Caco-2 (cell line): Measurements from ENCODE around the gene GGACT. TPM values are rescaled to one million over a fixed set of nuclear protein-coding genes. Genes with fewer than 3 reads are reported as not detected.
A peak's percentile ranks its signal among the peaks of the same experiment; 100 is the strongest.

ENCODE experiments used
- BruUV-seq: library from RNA; stranded (reverse); fragments of 400-500 nt; replicated peaks from 2 replicates; lab custom pipeline; 2021; lab: Mats Ljungman, UMichigan
- CTCF ChIA-PET: fragments of 300-600 bp; sonication (Branson Sonifier 250); formaldehyde crosslinking; loops from one replicate; lab custom pipeline; 2022; ENCODE audit warnings: antibody characterized with exemption; lab: Charles Lee
- POLR2A ChIA-PET: fragments of 300-600 bp; sonication (Branson Sonifier 250); formaldehyde crosslinking; loops from one replicate; lab custom pipeline; 2022; ENCODE audit warnings: antibody characterized with exemption; lab: Charles Lee
- DNase-seq, 2 experiments: peaks; one replicate each; pipeline versions ENCODE4 v3.0.0 to v3.0.0-alpha.2; 2020 to 2022
- H3K27me3 ChIP-seq: replicated peaks from 2 replicates; pipeline ENCODE4 v1.6.0; 2011; ENCODE audit warnings: low read length; ENCODE audit not compliant: control insufficient read depth, insufficient read depth
- H3K36me3 ChIP-seq: 2 replicates; pipeline ENCODE4 v1.5.1; 2011; ENCODE audit warnings: low read length; ENCODE audit not compliant: control insufficient read depth, insufficient read depth
- H3K4me1 ChIP-seq: fragments of 250-450 bp; sonication (Bioruptor Pico); 2 replicates; pipeline ENCODE4 v1.5.1; 2020; ENCODE audit warnings: mild to moderate bottlenecking
- H3K4me3 ChIP-seq: 2 replicates; pipeline ENCODE4 v1.5.1; 2011; ENCODE audit warnings: low read depth, mild to moderate bottlenecking, control low read depth, low read length
- H3K9me3 ChIP-seq: fragments of 250-450 bp; sonication (Bioruptor Pico); 2 replicates; pipeline ENCODE4 v1.5.1; 2020; ENCODE audit warnings: mild to moderate bottlenecking, moderate library complexity
- H3K27ac Mint-ChIP-seq: one replicate; pipeline ENCODE4 v1.8.0; 2022; ENCODE audit warnings: mixed read lengths; ENCODE audit not compliant: unreplicated experiment
- H3K27me3 Mint-ChIP-seq: one replicate; pipeline ENCODE4 v1.8.0; 2022; ENCODE audit warnings: mixed read lengths; ENCODE audit not compliant: insufficient read depth, unreplicated experiment
- H3K36me3 Mint-ChIP-seq: one replicate; pipeline ENCODE4 v1.8.0; 2022; ENCODE audit warnings: mild to moderate bottlenecking, mixed read lengths; ENCODE audit not compliant: insufficient read depth, unreplicated experiment
- H3K4me1 Mint-ChIP-seq: one replicate; pipeline ENCODE4 v1.8.0; 2022; ENCODE audit warnings: low read depth, mixed read lengths; ENCODE audit not compliant: unreplicated experiment
- H3K4me3 Mint-ChIP-seq: one replicate; pipeline ENCODE4 v1.8.0; 2022; ENCODE audit warnings: mild to moderate bottlenecking, moderate library complexity, mixed read lengths; ENCODE audit not compliant: unreplicated experiment
- H3K9me3 Mint-ChIP-seq: one replicate; pipeline ENCODE4 v1.8.0; 2022; ENCODE audit warnings: mixed read lengths; ENCODE audit not compliant: unreplicated experiment
- CTCF ChIP-seq, 2 experiments: fragments of 200-600 bp in 1 of 2; IDR thresholded peaks; 1 replicate in 1 of 2; 2 replicates in 1 of 2; pipeline versions ENCODE4 v1.5.1 to v1.8.0; 2011 to 2022; ENCODE audit warnings: antibody characterized with exemption in 1 of 2, control low read depth in 1 of 2, inconsistent platforms in 1 of 2, low read depth in 1 of 2, low read length in 1 of 2, mild to moderate bottlenecking in 1 of 2, moderate library complexity in 1 of 2; ENCODE audit not compliant: insufficient read depth in 1 of 2, severe bottlenecking in 1 of 2, unreplicated experiment in 1 of 2
- intact Hi-C: fragments of 100-400 bp; cut with micrococcal nuclease; formaldehyde crosslinking; loops from one replicate; pipeline ENCODE4 v1.10.0; 2022; ENCODE audit not compliant: unreplicated experiment
- total RNA-seq: library from RNA; stranded (reverse); gene quantifications from 2 replicates; pipeline ENCODE4 v1.2.3, GENCODE V29; 2022

GGACT gene
- total RNA-seq, 1 experiment from 2014 or later, result 3.6 TPM

DNA sequence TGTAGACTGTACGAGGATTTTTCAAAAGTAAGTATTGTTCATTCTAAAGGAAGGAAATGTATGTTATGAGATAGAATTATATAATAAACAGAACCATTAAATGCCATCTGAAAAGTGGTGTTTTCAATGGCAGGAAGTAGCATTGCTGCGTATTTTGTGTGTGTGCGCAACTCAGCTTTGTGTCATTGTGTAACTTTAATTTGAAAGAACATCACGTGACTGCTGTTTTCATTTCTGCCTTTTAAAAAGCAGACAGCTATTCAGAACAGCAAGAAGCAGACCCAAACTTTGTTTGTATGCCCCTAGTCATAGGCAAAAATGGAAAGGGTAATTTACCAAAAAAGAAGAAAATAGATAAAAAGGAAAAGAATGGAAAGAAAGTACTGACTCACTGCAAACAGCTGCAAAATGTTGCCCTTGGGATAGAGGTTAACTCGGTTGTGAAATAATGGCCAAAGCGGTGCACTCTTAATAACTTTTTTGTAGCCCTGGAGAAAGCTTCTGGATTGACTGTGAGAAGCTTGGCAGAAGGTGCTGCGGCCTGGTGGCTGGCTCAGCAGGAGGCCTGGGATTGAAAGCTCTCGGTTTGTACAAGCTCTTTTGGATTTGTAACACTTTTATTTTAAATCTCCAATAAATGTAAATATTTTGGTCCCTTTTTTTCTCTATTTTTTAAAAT lies 97.3 kb downstream of the GGACT start:
- no peak overlapping the region for H3K4me3 ChIP-seq
- no peak for DNase-seq
- H3K27me3 ChIP-seq, result no peaks in the 10 kb centered on the region
- H3K36me3 Mint-ChIP-seq, result peaks cover 5% of the 10 kb centered on the region
- BruUV-seq, result no TSS peak
- intact Hi-C loops, result no loop called here
- ChIA-PET CTCF (no interaction called here), POLR2A (no interaction called here)
- no peak for TF ChIP-seq CTCF (IDR thresholded peaks at IDR 0.05; ENCODE audit: insufficient read depth in 1 of 2, low read depth in 1 of 2, low read length in 1 of 2, severe bottlenecking in 1 of 2, unreplicated experiment in 1 of 2)
- no peaks in the 10 kb centered on the region for H3K27me3 Mint-ChIP-seq
- peak overlapping the region; percentile 33 for H3K27ac Mint-ChIP-seq
- H3K4me3 Mint-ChIP-seq, result no peak overlapping the region
- no peaks in the 10 kb centered on the region for H3K36me3 ChIP-seq
- H3K4me1 ChIP-seq, result peaks cover 12% of the 10 kb centered on the region; the same call in 1 of the 2 replicates
- H3K9me3 Mint-ChIP-seq, result no peaks in the 10 kb centered on the region
- peaks cover 11% of the 10 kb centered on the region for H3K4me1 Mint-ChIP-seq
- no peaks in the 10 kb centered on the region for H3K9me3 ChIP-seq

GRCh38 chr13:100490692-100491091 lies 97.9 kb downstream of the GGACT start:
- H3K4me3 Mint-ChIP-seq, result no peak overlapping the region
- H3K36me3 Mint-ChIP-seq, result peaks cover 5% of the 10 kb centered on the region
- no TSS peak for BruUV-seq
- POLR2A ChIA-PET, result no interaction called here
- no peaks in the 10 kb centered on the region for H3K9me3 Mint-ChIP-seq
- Histone ChIP-seq H3K9me3 (no peaks in the 10 kb centered on the region), H3K4me3 (no peak overlapping the region), H3K4me1 (peaks cover 12% of the 10 kb centered on the region; the same call in 1 of the 2 replicates), H3K27me3 (no peaks in the 10 kb centered on the region), H3K36me3 (no peaks in the 10 kb centered on the region)
- no peak for TF ChIP-seq CTCF (IDR thresholded peaks at IDR 0.05; ENCODE audit: insufficient read depth in 1 of 2, low read depth in 1 of 2, low read length in 1 of 2, severe bottlenecking in 1 of 2, unreplicated experiment in 1 of 2)
- H3K27ac Mint-ChIP-seq, result peak overlapping the region; percentile 33
- no peaks in the 10 kb centered on the region for H3K27me3 Mint-ChIP-seq
- peaks cover 11% of the 10 kb centered on the region for H3K4me1 Mint-ChIP-seq
- intact Hi-C loops, result no loop called here
- CTCF ChIA-PET, result no interaction called here
- DNase-seq, result peak in 1 of 2 experiments; percentile 34

GRCh38 chr13:100485265-100485664 lies 103.3 kb downstream of the GGACT start:
- Histone ChIP-seq H3K9me3 (no peaks in the 10 kb centered on the region), H3K36me3 (no peaks in the 10 kb centered on the region), H3K4me1 (no peaks in the 10 kb centered on the region), H3K27me3 (no peaks in the 10 kb centered on the region), H3K4me3 (no peak overlapping the region)
- TF ChIP-seq CTCF (IDR thresholded peaks at IDR 0.05; ENCODE audit: insufficient read depth in 1 of 2, low read depth in 1 of 2, low read length in 1 of 2, severe bottlenecking in 1 of 2, unreplicated experiment in 1 of 2), result no peak
- Mint-ChIP-seq H3K9me3 (no peaks in the 10 kb centered on the region), H3K27me3 (no peaks in the 10 kb centered on the region), H3K4me1 (no peaks in the 10 kb centered on the region), H3K27ac (no peak overlapping the region), H3K36me3 (no peaks in the 10 kb centered on the region), H3K4me3 (no peak overlapping the region)
- no TSS peak for BruUV-seq
- intact Hi-C loops, result no loop called here
- POLR2A ChIA-PET, result no interaction called here
- CTCF ChIA-PET, result interaction anchor here (0.6 kb wide), 1 partner anchor 740 kb away, joined by 3 read pairs; no protein-coding TSS in a partner anchor
- no peak for DNase-seq
